OCI-LY7 (cell line): ENCODE measurements around the gene ESPNL. TPM values are rescaled to one million over a fixed set of nuclear protein-coding genes. Genes with fewer than 3 reads are reported as not detected.

Experiments
- BruUV-seq: library from RNA; stranded (reverse); fragments of 400-500 nt; replicated peaks from 2 replicates; lab custom pipeline; 2021; lab: Mats Ljungman, UMichigan
- CTCF ChIA-PET: fragments of 300-600 bp; sonication (Branson Sonifier 250); formaldehyde crosslinking; loops from one replicate; lab custom pipeline; 2022; ENCODE audit warnings: antibody characterized with exemption; ENCODE audit not compliant: unreplicated experiment; lab: Charles Lee
- POLR2A ChIA-PET: fragments of 300-600 bp; sonication (Branson Sonifier 250); formaldehyde crosslinking; loops from one replicate; lab custom pipeline; 2022; ENCODE audit warnings: antibody characterized with exemption; lab: Charles Lee
- DNase-seq: peaks from one replicate; pipeline ENCODE4 v3.0.0-alpha.2; 2015; ENCODE audit warnings: low spot score
- H2AFZ ChIP-seq: fragments of 200-600 bp; sonication (generic), shearing (Covaris generic); 2 replicates; pipeline ENCODE4 v1.6.1; 2014; ENCODE audit warnings: mild to moderate bottlenecking, antibody characterized with exemption, low read length, moderate library complexity
- H3K27ac ChIP-seq: fragments of 200-600 bp; sonication (generic); 2 replicates; pipeline ENCODE4 v1.5.1; 2014; ENCODE audit warnings: mixed run types, low read depth, mild to moderate bottlenecking, moderate library complexity, low read length, inconsistent platforms; ENCODE audit not compliant: poor library complexity, severe bottlenecking
- H3K36me3 ChIP-seq: fragments of 200-600 bp; sonication (generic); 2 replicates; pipeline ENCODE4 v1.6.1; 2014; ENCODE audit warnings: mild to moderate bottlenecking, antibody characterized with exemption, low read length, moderate library complexity, mixed read lengths; ENCODE audit not compliant: insufficient read depth
- H3K4me1 ChIP-seq: fragments of 200-600 bp; sonication (generic); 2 replicates; pipeline ENCODE4 v1.5.1; 2014; ENCODE audit warnings: mild to moderate bottlenecking, low read length; ENCODE audit not compliant: insufficient read depth, poor library complexity, severe bottlenecking
- H3K4me2 ChIP-seq: fragments of 200-600 bp; sonication (generic); 2 replicates; pipeline ENCODE4 v1.6.1; 2014; ENCODE audit warnings: mild to moderate bottlenecking, low read length
- H3K4me3 ChIP-seq: fragments of 200-600 bp; sonication (generic); 2 replicates; pipeline ENCODE4 v1.5.1; 2014; ENCODE audit warnings: mild to moderate bottlenecking, low read depth, low read length; ENCODE audit not compliant: poor library complexity, severe bottlenecking
- H3K79me2 ChIP-seq: fragments of 200-600 bp; sonication (generic); 2 replicates; pipeline ENCODE4 v1.6.1; 2016; ENCODE audit warnings: low read depth, mild to moderate bottlenecking, low read length, moderate library complexity, mixed read lengths; ENCODE audit not compliant: insufficient read depth
- H3K9me2 ChIP-seq: fragments of 200-600 bp; sonication (generic); 2 replicates; pipeline ENCODE4 v1.6.1; 2016; ENCODE audit warnings: mild to moderate bottlenecking, low read length, mixed read lengths; ENCODE audit not compliant: insufficient read depth
- H3K9me3 ChIP-seq: fragments of 200-600 bp; sonication (generic); 2 replicates; pipeline ENCODE4 v1.6.1; 2014; ENCODE audit warnings: mild to moderate bottlenecking, mixed run types, low read length, mixed read lengths
- H4K20me1 ChIP-seq: fragments of 200-600 bp; sonication (generic); 2 replicates; pipeline ENCODE4 v1.6.1; 2014; ENCODE audit warnings: mild to moderate bottlenecking, antibody characterized with exemption, low read length, moderate library complexity, mixed read lengths; ENCODE audit not compliant: insufficient read depth
- CTCF ChIP-seq: fragments of 200-600 bp; sonication (generic); conservative IDR thresholded peaks from 2 replicates; pipeline ENCODE4 v1.5.1; 2014; ENCODE audit warnings: mild to moderate bottlenecking, antibody characterized with exemption, low read length, moderate library complexity, mixed read lengths
- EZH2phosphoT487 ChIP-seq: fragments of 200-600 bp; sonication (generic); IDR thresholded peaks from 2 replicates; pipeline ENCODE4 v1.6.1; 2018; ENCODE audit warnings: low read depth, borderline replicate concordance, mild to moderate bottlenecking, mixed run types, antibody characterized with exemption, low read length, moderate library complexity, mixed read lengths
- intact Hi-C: fragments of 100-400 bp; cut with micrococcal nuclease; formaldehyde crosslinking; loops from one replicate; pipeline ENCODE4 v1.10.0; 2022; ENCODE audit not compliant: unreplicated experiment
- total RNA-seq, 2 experiments: library from RNA; depleted of rRNA in 1 of 2; stranded (reverse); fragments of >200 nt in 1 of 2; shearing (Covaris generic) in 1 of 2; gene quantifications; 2 replicates each; pipeline ENCODE4 v1.2.3, GENCODE V29; 2014 to 2022

Gene ESPNL
- total RNA-seq, 2 experiments from 2014 or later = 5.0 to 7.7 TPM

GRCh38 chr2:238116298-238117198, 16.4 kb downstream of the ESPNL start:
- intact Hi-C loops = no loop called here
- TF ChIP-seq CTCF (no peak), EZH2phosphoT487 (no peak)
- no peak for DNase-seq
- Histone ChIP-seq H3K27ac (no peak overlapping the region), H3K4me2 (no peak overlapping the region), H3K36me3 (no peaks in the 10 kb centered on the region; the same call in 1 of the 2 replicates), H3K4me3 (no peak overlapping the region), H3K4me1 (peaks cover 10% of the 10 kb centered on the region), H4K20me1 (no peaks in the 10 kb centered on the region), H2AFZ (no peak overlapping the region), H3K9me3 (no peaks in the 10 kb centered on the region), H3K79me2 (no peaks in the 10 kb centered on the region), H3K9me2 (no peaks in the 10 kb centered on the region)
- ChIA-PET POLR2A (no interaction called here), CTCF (no interaction called here)
- no TSS peak for BruUV-seq

GRCh38 chr2:238117199-238118154, 17.3 kb downstream of the ESPNL start:
- Histone ChIP-seq H2AFZ (no peak overlapping the region), H3K9me2 (no peaks in the 10 kb centered on the region), H3K4me2 (no peak overlapping the region), H3K36me3 (no peaks in the 10 kb centered on the region; the same call in 1 of the 2 replicates), H3K79me2 (no peaks in the 10 kb centered on the region), H3K9me3 (no peaks in the 10 kb centered on the region), H3K27ac (no peak overlapping the region), H4K20me1 (no peaks in the 10 kb centered on the region), H3K4me1 (peaks cover 10% of the 10 kb centered on the region), H3K4me3 (no peak overlapping the region)
- DNase-seq = no peak
- intact Hi-C loops = no loop called here
- no peak for TF ChIP-seq EZH2phosphoT487
- TF ChIP-seq CTCF = no peak
- ChIA-PET POLR2A (no interaction called here), CTCF (no interaction called here)
- no TSS peak for BruUV-seq
